A673 (cell line): ENCODE measurements around the gene TMBIM1.

ENCODE experiments used
- CTCF ChIP-seq: fragments of 300-800, 200-600 bp; sonication (generic); conservative IDR thresholded peaks from 2 replicates; pipeline ENCODE4 v1.5.1; 2017; ENCODE audit warnings: low read depth, mild to moderate bottlenecking, antibody characterized with exemption, low read length, moderate library complexity, mixed read lengths
- EZH2 ChIP-seq: fragments of 200-600 bp; sonication (generic); IDR thresholded peaks from 2 replicates; pipeline ENCODE4 v1.6.1; 2017; ENCODE audit warnings: borderline replicate concordance, low read depth, mild to moderate bottlenecking, mixed read lengths, antibody characterized with exemption, low read length; ENCODE audit not compliant: poor library complexity, severe bottlenecking

DNA sequence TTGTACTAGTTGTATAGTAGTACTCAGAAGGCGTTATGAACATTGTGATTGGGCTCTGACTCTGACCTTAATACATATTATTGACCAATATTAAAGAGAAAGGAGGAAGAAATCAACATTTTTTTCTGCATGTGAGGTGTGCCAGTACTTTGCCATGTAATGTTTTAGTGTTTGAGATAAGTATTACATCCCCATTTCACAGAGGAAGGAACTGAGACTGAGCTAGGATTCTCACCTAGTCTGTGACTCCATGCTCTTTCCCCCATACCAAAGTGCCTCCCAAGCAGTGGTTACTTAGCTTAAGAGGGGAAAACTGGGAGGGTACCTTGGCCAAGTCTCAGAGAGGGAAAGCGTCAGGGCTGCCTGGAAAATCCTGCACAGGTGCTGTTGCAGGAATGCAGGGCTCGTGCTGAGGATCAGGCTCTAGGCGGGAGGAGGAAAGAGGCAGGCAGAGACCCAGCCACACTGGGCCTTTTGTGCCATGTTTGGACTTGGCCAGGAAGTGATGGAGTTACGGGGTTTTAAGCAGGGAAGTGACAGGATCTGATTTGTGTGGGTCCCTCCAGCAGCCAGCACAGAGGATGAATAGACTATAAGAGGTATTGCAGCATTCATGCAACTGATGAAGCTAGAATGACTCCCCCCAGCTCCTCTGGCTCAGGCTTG, 20.3 kb downstream of the TMBIM1 start:
- TF ChIP-seq EZH2 (no peak), CTCF (no peak)
